Raji (cell line): ENCODE results near the gene RASGRF2.

Experiments used
- POLR2A ChIP-seq: IDR thresholded peaks from 2 replicates; pipeline ENCODE4 v1.6.1; 2011; ENCODE audit warnings: low read depth, low read length, control low read depth; ENCODE audit not compliant: insufficient read depth

Gene RASGRF2

GRCh38 chr5:81065492-81065891, 105.3 kb downstream of the RASGRF2 start:
- no peak for TF ChIP-seq POLR2A

GRCh38 chr5:81066102-81066501, 105.9 kb downstream of the RASGRF2 start:
- no peak for TF ChIP-seq POLR2A

- TF ChIP-seq POLR2A = no peak
Observed at GRCh38 chr5:81067406-81067805, 107.2 kb downstream of the RASGRF2 start.

- no peak for TF ChIP-seq POLR2A
Observed at GRCh38 chr5:81068063-81068462, 107.9 kb downstream of the RASGRF2 start.

GRCh38 chr5:81068635-81069034, 108.5 kb downstream of the RASGRF2 start:
- TF ChIP-seq POLR2A = no peak

GRCh38 chr5:81069990-81070389, 109.8 kb downstream of the RASGRF2 start:
- TF ChIP-seq POLR2A = no peak

GRCh38 chr5:81070571-81071255, 110.5 kb downstream of the RASGRF2 start:
- TF ChIP-seq POLR2A = no peak

GRCh38 chr5:81075041-81075440, 114.9 kb downstream of the RASGRF2 start:
- no peak for TF ChIP-seq POLR2A

- TF ChIP-seq POLR2A = no peak
Observed at GRCh38 chr5:81077105-81077504, 116.9 kb downstream of the RASGRF2 start.

GRCh38 chr5:81078930-81079329, 118.8 kb downstream of the RASGRF2 start:
- TF ChIP-seq POLR2A = no peak

- no peak for TF ChIP-seq POLR2A
Observed at GRCh38 chr5:81080809-81081460, 120.8 kb downstream of the RASGRF2 start.

- no peak for TF ChIP-seq POLR2A
Observed at GRCh38 chr5:81081461-81081835, 121.3 kb downstream of the RASGRF2 start.

- no peak for TF ChIP-seq POLR2A
Observed at GRCh38 chr5:81086881-81087281, 126.7 kb downstream of the RASGRF2 start.

GRCh38 chr5:81091199-81091598, 131.0 kb downstream of the RASGRF2 start:
- no peak for TF ChIP-seq POLR2A

GRCh38 chr5:81093536-81094196, 133.5 kb downstream of the RASGRF2 start:
- TF ChIP-seq POLR2A = no peak

GRCh38 chr5:81095835-81096234, 135.7 kb downstream of the RASGRF2 start:
- no peak for TF ChIP-seq POLR2A
